Measurements from ENCODE around the gene KCNH4.

DNA sequence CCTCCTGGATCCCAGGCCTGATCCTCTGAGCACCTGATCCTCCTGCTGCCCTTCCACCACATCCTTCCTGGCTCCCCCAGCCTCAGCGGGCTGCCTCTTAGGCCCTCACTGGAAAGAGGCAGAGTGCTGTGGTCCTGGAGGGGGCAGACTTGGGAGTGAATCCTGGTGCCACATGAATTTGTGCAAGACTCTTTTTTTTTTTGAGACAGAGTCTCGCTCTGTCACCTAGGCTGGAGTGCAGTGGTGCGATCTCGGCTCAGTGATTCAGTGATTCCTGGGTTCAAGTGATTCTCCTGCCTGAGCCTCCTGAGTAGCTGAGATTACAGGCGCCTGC, 10.3 kb upstream of the KCNH4 start:
- TF ChIP-seq EZH2 (IDR thresholded peaks at IDR 0.05; ENCODE audit: borderline replicate concordance, low read depth, low read length, severe bottlenecking): no peak
- TF ChIP-seq, protein P1, sequence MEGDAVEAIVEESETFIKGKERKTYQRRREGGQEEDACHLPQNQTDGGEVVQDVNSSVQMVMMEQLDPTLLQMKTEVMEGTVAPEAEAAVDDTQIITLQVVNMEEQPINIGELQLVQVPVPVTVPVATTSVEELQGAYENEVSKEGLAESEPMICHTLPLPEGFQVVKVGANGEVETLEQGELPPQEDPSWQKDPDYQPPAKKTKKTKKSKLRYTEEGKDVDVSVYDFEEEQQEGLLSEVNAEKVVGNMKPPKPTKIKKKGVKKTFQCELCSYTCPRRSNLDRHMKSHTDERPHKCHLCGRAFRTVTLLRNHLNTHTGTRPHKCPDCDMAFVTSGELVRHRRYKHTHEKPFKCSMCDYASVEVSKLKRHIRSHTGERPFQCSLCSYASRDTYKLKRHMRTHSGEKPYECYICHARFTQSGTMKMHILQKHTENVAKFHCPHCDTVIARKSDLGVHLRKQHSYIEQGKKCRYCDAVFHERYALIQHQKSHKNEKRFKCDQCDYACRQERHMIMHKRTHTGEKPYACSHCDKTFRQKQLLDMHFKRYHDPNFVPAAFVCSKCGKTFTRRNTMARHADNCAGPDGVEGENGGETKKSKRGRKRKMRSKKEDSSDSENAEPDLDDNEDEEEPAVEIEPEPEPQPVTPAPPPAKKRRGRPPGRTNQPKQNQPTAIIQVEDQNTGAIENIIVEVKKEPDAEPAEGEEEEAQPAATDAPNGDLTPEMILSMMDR (IDR thresholded peaks at IDR 0.05; ENCODE audit: borderline replicate concordance, extremely low read depth, low read length, poor library complexity, severe bottlenecking): no peak

Data from DND-41 (cell line).